Activated B cell treated with CpG ODN at 0.5 μM for 24 hours (primary cell): ENCODE data around the gene DLGAP4. TPM values are rescaled to one million over a fixed set of nuclear protein-coding genes. Genes with fewer than 3 reads are reported as not detected.

Experiments used
- ATAC-seq: fragments of 200-7000 bp; cut with Tn5 transposase; one replicate; pipeline ENCODE4 v1.10.0; 2021; ENCODE audit warnings: low read depth, mild to moderate bottlenecking, moderate library complexity
- CTCF ChIA-PET: fragments of 350-600 bp; sonication (Branson Sonifier 250); formaldehyde crosslinking; loops from one replicate; lab custom pipeline; 2021; ENCODE audit warnings: antibody characterized with exemption; lab: Charles Lee
- POLR2A ChIA-PET: fragments of 350-600 bp; sonication (Branson Sonifier 250); formaldehyde crosslinking; loops from one replicate; lab custom pipeline; 2021; ENCODE audit warnings: antibody characterized with exemption; lab: Charles Lee
- DNase-seq: peaks from one replicate; pipeline ENCODE4 v3.0.0; 2022
- H3K27ac Mint-ChIP-seq: one replicate; pipeline ENCODE4 v1.8.0; 2020; ENCODE audit warnings: mixed read lengths
- H3K27me3 Mint-ChIP-seq: one replicate; pipeline ENCODE4 v1.8.0; 2021; ENCODE audit warnings: mixed read lengths
- H3K36me3 Mint-ChIP-seq: one replicate; pipeline ENCODE4 v1.8.0; 2021; ENCODE audit warnings: low read depth, mixed read lengths
- H3K4me1 Mint-ChIP-seq: one replicate; pipeline ENCODE4 v1.8.0; 2021; ENCODE audit warnings: mixed read lengths
- H3K4me3 Mint-ChIP-seq: one replicate; pipeline ENCODE4 v1.8.0; 2020; ENCODE audit warnings: mild to moderate bottlenecking, mixed read lengths
- H3K9me3 Mint-ChIP-seq: one replicate; pipeline ENCODE4 v1.8.0; 2020; ENCODE audit warnings: mixed read lengths
- intact Hi-C: fragments of 100-400 bp; cut with micrococcal nuclease; formaldehyde crosslinking; loops from one replicate; pipeline ENCODE4 v1.15.1; 2024
- total RNA-seq: library from RNA; stranded (reverse); gene quantifications from 2 replicates; pipeline ENCODE4 v1.2.3, GENCODE V29; 2022
- TF ChIP-seq, protein P1 (sequence below): fragments of 200-600 bp; IDR thresholded peaks from one replicate; pipeline ENCODE4 v1.8.0; 2022; ENCODE audit warnings: antibody characterized with exemption, mild to moderate bottlenecking

Gene DLGAP4
- total RNA-seq, 1 donor from 2014 or later = 38.7 TPM

DNA sequence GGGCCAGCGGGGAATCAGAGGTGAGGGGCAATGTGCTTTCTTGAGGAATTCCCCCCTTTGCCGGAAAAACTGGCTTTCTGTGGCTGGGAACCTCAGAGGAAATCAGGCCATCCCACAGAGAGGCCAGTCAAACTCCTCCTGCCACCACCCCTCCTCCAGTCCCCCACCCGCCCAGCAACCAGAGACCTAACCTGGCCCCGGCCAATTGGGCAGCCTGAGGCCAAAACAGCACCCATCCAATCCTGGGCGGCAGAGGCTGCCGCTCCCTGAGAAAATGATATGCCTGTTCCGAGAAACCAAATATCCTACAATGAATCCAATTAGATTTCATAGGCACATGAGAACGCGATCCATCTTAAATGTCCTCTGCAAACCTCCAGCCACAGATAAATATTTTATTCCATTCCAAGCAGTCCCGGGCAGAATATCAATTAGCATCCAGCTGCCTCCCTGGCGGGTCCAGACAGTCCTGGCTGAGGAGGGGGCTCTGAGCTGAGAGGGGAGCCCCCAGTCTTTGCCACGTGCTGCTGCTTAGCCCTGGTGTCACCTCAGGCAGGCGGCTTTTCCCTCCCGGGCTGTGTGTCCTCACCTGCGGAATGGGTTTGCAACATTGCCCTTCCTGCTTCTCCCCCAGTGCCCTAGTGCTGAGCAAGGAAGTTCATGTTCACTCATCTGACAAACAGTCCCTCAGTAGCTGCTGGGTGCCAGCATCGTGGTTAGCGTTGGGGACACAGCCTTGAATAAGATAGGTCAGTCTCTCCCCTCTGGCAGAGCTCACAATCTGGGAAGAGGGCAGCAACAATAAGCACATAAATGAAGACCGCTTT, 95.0 kb downstream of the DLGAP4 start:
- CTCF ChIA-PET = no interaction called here
- Mint-ChIP-seq H3K27ac (no peak overlapping the region), H3K36me3 (no peaks in the 10 kb centered on the region), H3K4me1 (no peaks in the 10 kb centered on the region), H3K27me3 (peaks cover 27% of the 10 kb centered on the region), H3K9me3 (no peaks in the 10 kb centered on the region), H3K4me3 (no peak overlapping the region)
- TF ChIP-seq, protein P1, sequence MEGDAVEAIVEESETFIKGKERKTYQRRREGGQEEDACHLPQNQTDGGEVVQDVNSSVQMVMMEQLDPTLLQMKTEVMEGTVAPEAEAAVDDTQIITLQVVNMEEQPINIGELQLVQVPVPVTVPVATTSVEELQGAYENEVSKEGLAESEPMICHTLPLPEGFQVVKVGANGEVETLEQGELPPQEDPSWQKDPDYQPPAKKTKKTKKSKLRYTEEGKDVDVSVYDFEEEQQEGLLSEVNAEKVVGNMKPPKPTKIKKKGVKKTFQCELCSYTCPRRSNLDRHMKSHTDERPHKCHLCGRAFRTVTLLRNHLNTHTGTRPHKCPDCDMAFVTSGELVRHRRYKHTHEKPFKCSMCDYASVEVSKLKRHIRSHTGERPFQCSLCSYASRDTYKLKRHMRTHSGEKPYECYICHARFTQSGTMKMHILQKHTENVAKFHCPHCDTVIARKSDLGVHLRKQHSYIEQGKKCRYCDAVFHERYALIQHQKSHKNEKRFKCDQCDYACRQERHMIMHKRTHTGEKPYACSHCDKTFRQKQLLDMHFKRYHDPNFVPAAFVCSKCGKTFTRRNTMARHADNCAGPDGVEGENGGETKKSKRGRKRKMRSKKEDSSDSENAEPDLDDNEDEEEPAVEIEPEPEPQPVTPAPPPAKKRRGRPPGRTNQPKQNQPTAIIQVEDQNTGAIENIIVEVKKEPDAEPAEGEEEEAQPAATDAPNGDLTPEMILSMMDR = no peak
- ATAC-seq = no peak
- intact Hi-C loops = no loop called here
- DNase-seq = no peak
- POLR2A ChIA-PET = no interaction called here

DNA sequence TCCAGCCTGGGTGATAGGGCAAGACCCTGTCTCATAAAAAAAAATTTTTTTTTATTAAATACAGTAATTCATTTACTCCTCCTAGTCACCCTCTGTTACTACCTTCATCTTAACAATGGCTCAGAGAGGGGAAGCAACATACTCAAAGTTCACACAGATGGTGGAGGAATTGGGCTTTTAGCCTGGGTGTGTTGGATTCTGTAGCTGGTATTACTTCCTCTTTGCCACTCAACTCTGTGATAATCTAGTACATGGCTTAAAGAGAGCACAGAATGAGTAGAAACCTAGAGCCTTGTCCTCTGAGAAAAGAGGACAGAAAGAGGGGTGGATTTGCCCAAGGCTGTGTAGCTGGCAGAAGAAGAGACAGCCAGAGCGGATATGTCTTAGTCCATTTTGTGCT, 96.6 kb downstream of the DLGAP4 start:
- peaks cover 27% of the 10 kb centered on the region for H3K27me3 Mint-ChIP-seq
- ATAC-seq (no peak), DNase-seq (no peak)
- no peaks in the 10 kb centered on the region for H3K4me1 Mint-ChIP-seq
- ChIA-PET POLR2A (no interaction called here), CTCF (no interaction called here)
- intact Hi-C loops = no loop called here
- H3K36me3 Mint-ChIP-seq = no peaks in the 10 kb centered on the region
- no peak overlapping the region for H3K27ac Mint-ChIP-seq
- no peaks in the 10 kb centered on the region for H3K9me3 Mint-ChIP-seq
- H3K4me3 Mint-ChIP-seq = no peak overlapping the region
- TF ChIP-seq, protein P1 = no peak

DNA sequence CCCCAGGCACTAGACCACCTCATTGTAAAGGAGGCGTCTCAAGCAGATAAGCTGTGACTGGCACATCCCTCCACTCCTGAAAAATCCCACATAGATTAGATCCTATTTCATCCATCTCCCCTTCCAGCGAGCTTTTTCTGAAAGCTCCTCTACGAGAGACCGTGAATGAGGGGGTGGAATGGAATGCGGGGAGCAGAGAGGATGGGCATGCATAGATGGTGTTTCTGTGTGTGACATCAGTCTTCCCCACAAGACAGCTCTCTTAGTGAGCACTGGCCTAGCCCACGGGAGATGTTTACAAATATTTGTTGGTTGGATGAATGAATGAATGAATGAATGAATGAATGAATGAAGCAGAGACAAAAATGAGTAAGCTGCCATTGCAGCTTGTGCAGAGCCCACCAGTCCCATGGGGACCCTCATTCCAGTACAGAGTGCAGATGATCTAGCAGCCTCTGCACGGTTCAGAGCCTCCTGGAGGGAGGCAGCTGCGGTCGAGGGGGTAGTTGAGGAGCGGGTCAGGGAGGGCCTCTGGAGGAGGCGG, 98.4 kb downstream of the DLGAP4 start:
- ATAC-seq = no peak
- Mint-ChIP-seq H3K36me3 (no peaks in the 10 kb centered on the region), H3K27me3 (peaks cover 24% of the 10 kb centered on the region), H3K4me3 (no peak overlapping the region), H3K4me1 (no peaks in the 10 kb centered on the region), H3K9me3 (no peaks in the 10 kb centered on the region), H3K27ac (no peak overlapping the region)
- ChIA-PET CTCF (no interaction called here), POLR2A (no interaction called here)
- intact Hi-C loops = no loop called here
- DNase-seq = no peak
- TF ChIP-seq, protein P1 = no peak

DNA sequence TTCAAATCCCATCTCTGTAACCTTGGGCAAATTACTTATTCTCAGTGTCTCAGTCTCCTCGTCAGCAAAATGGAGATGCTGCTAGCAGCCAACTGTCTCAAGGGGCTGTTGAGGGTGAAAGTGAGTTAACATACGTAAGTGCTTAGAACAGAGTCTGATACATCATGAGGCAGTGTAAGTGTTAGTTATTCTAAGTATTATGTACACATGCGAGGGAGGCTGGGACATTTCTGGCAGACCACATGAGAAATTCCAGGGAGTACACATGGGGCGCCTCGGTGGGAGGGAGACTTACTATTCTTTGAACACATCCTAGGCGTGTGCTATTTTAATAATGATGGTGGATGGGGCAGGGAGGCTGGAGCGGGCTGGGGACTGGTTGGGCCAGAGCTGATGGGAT, 99.1 kb downstream of the DLGAP4 start:
- ChIA-PET CTCF (no interaction called here), POLR2A (interaction anchor here (0.6 kb wide), 1 partner anchor 1374 kb away, joined by 3 read pairs; no protein-coding TSS in a partner anchor)
- no peak for ATAC-seq
- TF ChIP-seq, protein P1 = no peak
- Mint-ChIP-seq H3K4me1 (no peaks in the 10 kb centered on the region), H3K27ac (no peak overlapping the region), H3K9me3 (no peaks in the 10 kb centered on the region), H3K27me3 (peaks cover 23% of the 10 kb centered on the region), H3K4me3 (no peak overlapping the region), H3K36me3 (no peaks in the 10 kb centered on the region)
- intact Hi-C loops = no loop called here
- DNase-seq = no peak

DNA sequence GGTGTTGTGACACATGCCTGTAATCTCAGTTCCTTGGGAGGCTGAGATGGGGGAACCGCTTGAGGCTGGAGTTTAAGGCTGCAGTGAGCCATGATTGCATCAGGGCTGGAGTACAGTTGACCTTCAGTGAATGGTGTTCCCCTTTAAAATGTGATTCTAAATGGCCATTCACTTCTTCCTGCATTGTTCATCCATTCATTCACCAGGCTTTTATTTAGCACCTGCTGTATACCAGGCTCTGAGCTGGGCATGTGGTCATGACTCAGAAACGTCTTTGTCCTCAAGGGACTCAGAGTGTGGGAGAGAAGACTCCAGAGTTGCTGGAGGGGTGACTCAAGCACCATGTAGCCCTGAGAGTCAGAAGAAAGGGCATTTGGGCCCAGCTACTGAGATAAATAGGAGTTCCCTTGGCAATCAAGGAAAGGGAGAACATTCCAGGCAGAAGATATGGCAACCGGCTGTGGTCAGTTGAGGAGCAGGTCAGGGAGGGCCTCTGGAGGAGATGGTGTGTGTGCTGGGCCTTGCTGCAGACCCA, 101.1 kb downstream of the DLGAP4 start:
- intact Hi-C loops = no loop called here
- H3K36me3 Mint-ChIP-seq = no peaks in the 10 kb centered on the region
- H3K4me3 Mint-ChIP-seq = no peak overlapping the region
- DNase-seq (no peak), ATAC-seq (no peak)
- H3K27me3 Mint-ChIP-seq = peaks cover 8% of the 10 kb centered on the region
- H3K4me1 Mint-ChIP-seq = no peaks in the 10 kb centered on the region
- ChIA-PET POLR2A (no interaction called here), CTCF (no interaction called here)
- TF ChIP-seq, protein P1 = no peak
- H3K9me3 Mint-ChIP-seq = no peaks in the 10 kb centered on the region
- no peak overlapping the region for H3K27ac Mint-ChIP-seq
